Measurements from ENCODE around the gene NHERF1. TPM values are rescaled to one million over a fixed set of nuclear protein-coding genes. Genes with fewer than 3 reads are reported as not detected.

The NHERF1 gene
- total and polyA plus RNA-seq, 2 of the 8 experiments (the other 6 are each of a cell fraction or from before 2014, with no cell fraction given): 92.9 to 99.2 TPM

GRCh38 chr17:74759941-74760340, 11.5 kb downstream of the NHERF1 start:
- H3K27ac ChIP-seq (ENCODE audit: low read depth, low read length): peak overlapping the region; percentile 70

More at GRCh38 chr17:74759941-74760340, 11.5 kb downstream of the NHERF1 start:
- H3K9me3 ChIP-seq (ENCODE audit: insufficient read depth in 2 of 2, low read depth in 1 of 2, low read length in 1 of 2): no peaks in the 10 kb centered on the region
- H2BK120ac ChIP-seq (replicated peaks; ENCODE audit: low read depth, low read length): no peak overlapping the region
- peak overlapping the region; percentile 93 for H4K91ac ChIP-seq (replicated peaks; ENCODE audit: insufficient read length, low read length)
- DNase-seq (ENCODE audit: low read depth in 1 of 2, low spot score in 2 of 2) (no peak), FAIRE-seq (no peak)
- H2AFZ ChIP-seq (ENCODE audit: low read length): no peak overlapping the region
- H3K36me3 ChIP-seq (ENCODE audit: control insufficient read depth in 2 of 4, insufficient read depth in 4 of 4, low read length in 3 of 4): peaks cover 0 to 4% (median 0%) of the 10 kb centered on the region in 4 experiments; a peak in 1 of 8 replicates
- no peaks in the 10 kb centered on the region for H3K27me3 ChIP-seq (replicated peaks in 1 of 4; ENCODE audit: control insufficient read depth in 3 of 4, extremely low read depth in 1 of 4, insufficient read depth in 3 of 4, low read length in 3 of 4)
- H3K4ac ChIP-seq (replicated peaks; ENCODE audit: insufficient read length, low read depth, low read length): peak overlapping the region; percentile 63
- H3K23ac ChIP-seq (ENCODE audit: insufficient read length): no peak overlapping the region
- peaks cover 10 to 70% (median 52%) of the 10 kb centered on the region in 4 experiments for H3K4me1 ChIP-seq (replicated peaks in 1 of 4; ENCODE audit: control insufficient read depth in 3 of 4, insufficient read depth in 4 of 4, low read length in 3 of 4)
- peaks cover 0 to 62% of the 10 kb centered on the region in 2 experiments; a peak in 2 of 4 replicates for H3K79me2 ChIP-seq (ENCODE audit: control insufficient read depth in 1 of 2, insufficient read depth in 2 of 2, low read length in 2 of 2)
- peak overlapping the region; percentile 85 for H4K5ac ChIP-seq (ENCODE audit: insufficient read length, low read depth, low read length)
- peak overlapping the region in 1 of 4 experiments; percentile 36; a peak in 2 of 8 replicates for H3K4me3 ChIP-seq (ENCODE audit: extremely low read depth in 1 of 4, insufficient read depth in 2 of 4, low read depth in 3 of 4, low read length in 4 of 4)
- peaks cover 26% of the 10 kb centered on the region for H3K79me1 ChIP-seq (ENCODE audit: low read depth, low read length)
- H2BK5ac ChIP-seq (ENCODE audit: low read depth, low read length): peak overlapping the region; percentile 73
- peak overlapping the region; percentile 46 to 59 for H3K4me2 ChIP-seq (ENCODE audit: insufficient read depth in 1 of 2, low read depth in 2 of 2, low read length in 2 of 2)
- peak overlapping the region; percentile 93 for H3K18ac ChIP-seq (ENCODE audit: extremely low read depth, low read length)
- H3K14ac ChIP-seq (ENCODE audit: insufficient read length): no peak overlapping the region
- 46% methylated on average over 10 of the region's 10 CpGs; no CpG with 5 or more reads in 1 of the 2 experiments for WGBS, 2 experiments (ENCODE audit: extremely low coverage in 1 of 2, insufficient coverage in 1 of 2, insufficient read length in 1 of 2, insufficient replicate concordance in 2 of 2, low coverage in 1 of 2, low lambda C conversion rate in 2 of 2, missing lambda C conversion rate in 1 of 2)
- H2BK20ac ChIP-seq (ENCODE audit: low read length): no peak overlapping the region
- peak overlapping the region in 2 of 4 experiments; percentile 29 to 34; a peak in 4 of 7 replicates for H3K9ac ChIP-seq (replicated peaks in 1 of 4; ENCODE audit: extremely low read depth in 1 of 4, low read depth in 3 of 4, low read length in 3 of 4)
- peaks cover 3 to 16% of the 10 kb centered on the region in 2 experiments for H4K20me1 ChIP-seq (replicated peaks in 1 of 2; ENCODE audit: control insufficient read depth in 1 of 2, insufficient read depth in 2 of 2, low read length in 2 of 2)
- peak overlapping the region; percentile 41; the same call in 1 of the 2 replicates for H4K8ac ChIP-seq (ENCODE audit: extremely low read depth, insufficient read depth, low read length)
- H3K23me2 ChIP-seq (ENCODE audit: low read depth, low read length): no peaks in the 10 kb centered on the region
- ChIA-PET CTCF (ENCODE audit: partially characterized antibody) (interaction anchor here (1.2 to 15.7 kb wide), 6 partner anchors 10 to 31 kb away, joined by 3 to 231 read pairs (median 49); partner anchors contain the start of genes NAT9 and RAB37), POLR2A (ENCODE audit: partially characterized antibody) (interaction anchor here (0.9 to 6.5 kb wide), 6 partner anchors 9 to 19 kb away, joined by 3 to 70 read pairs (median 12); partner anchors contain the start of genes NAT9 and NHERF1)
- no peak overlapping the region for H3K56ac ChIP-seq (replicated peaks; ENCODE audit: insufficient read length, low read depth, low read length)
- H2BK12ac ChIP-seq (ENCODE audit: low read depth, low read length): 0 out of 2 replicates have a peak overlapping the region, but pooled peaks have one; percentile 68
- TF ChIP-seq HDAC2 (IDR thresholded peaks at IDR 0.05; ENCODE audit: borderline replicate concordance in 1 of 2, low read depth in 2 of 2, low read length in 2 of 2) (0 out of 4 replicates have a peak, but pooled peaks of 1 of the 2 experiments have one; percentile 42), POLR2A (IDR thresholded peaks at IDR 0.05; ENCODE audit: control extremely low read depth in 1 of 2, low read depth in 2 of 2, low read length in 2 of 2) (no peak), RBBP5 (IDR thresholded peaks at IDR 0.05; ENCODE audit: borderline replicate concordance, low read depth, low read length) (0 out of 2 replicates have a peak, but pooled peaks have one; percentile 23), ASH2L (IDR thresholded peaks at IDR 0.05; ENCODE audit: low read length) (peak; percentile 81), SIRT6 (IDR thresholded peaks at IDR 0.05; ENCODE audit: low read length) (no peak), POU5F1 (IDR thresholded peaks at IDR 0.05; ENCODE audit: low read depth, low read length) (no peak), TEAD4 (IDR thresholded peaks at IDR 0.05; ENCODE audit: low read depth, low read length) (no peak)
- H2BK15ac ChIP-seq (ENCODE audit: low read length): peak overlapping the region; percentile 24; the same call in 1 of the 2 replicates
- H2AK5ac ChIP-seq (ENCODE audit: low read depth, low read length): no peak overlapping the region; the same call in 1 of the 2 replicates

Measured in H1 (cell line).